GM21825 (cell line): ENCODE measurements around the gene BORCS8.
"Not testable (repeated sequence)": the region's sequence is repeated elsewhere in the genome, so short reads cannot be mapped to it uniquely, and the experiment has no call there.

Experiments used
- ATAC-seq: cut with Tn5 transposase; IDR thresholded peaks from one replicate; pipeline ENCODE4 v1.9.1; 2021; ENCODE audit warnings: mild to moderate bottlenecking, moderate library complexity; ENCODE audit not compliant: unreplicated experiment

Gene BORCS8

GRCh38 chr19:19185853-19186740 lies 5.9 kb downstream of the BORCS8 start:
- no peak for ATAC-seq

DNA sequence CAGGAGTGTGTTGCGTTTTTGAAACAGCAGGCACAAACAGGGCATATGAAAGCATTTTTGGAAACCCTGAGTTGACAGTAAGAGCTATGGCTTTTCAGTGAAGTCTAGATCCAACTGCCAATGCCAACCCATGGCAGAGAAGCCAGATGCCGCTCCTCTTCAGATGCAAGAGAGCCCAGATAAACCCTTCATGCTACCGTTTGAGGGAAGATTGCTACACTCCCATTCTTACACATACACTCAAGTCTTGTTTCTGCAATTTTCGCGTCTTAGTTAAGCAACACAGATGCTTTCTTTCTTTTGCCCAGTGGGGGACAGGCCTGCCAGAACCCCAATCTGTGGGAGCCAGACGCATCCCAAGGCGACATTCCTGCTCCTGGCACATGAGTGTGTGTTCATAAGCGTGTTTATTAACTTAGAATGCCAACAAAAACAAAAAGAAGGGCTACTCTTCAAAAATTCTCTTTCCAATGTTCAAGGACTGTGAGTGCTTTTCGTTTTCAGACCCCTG lies 10.4 kb downstream of the BORCS8 start:
- ATAC-seq = no peak

GRCh38 chr19:19179548-19180441 lies 12.2 kb downstream of the BORCS8 start:
- ATAC-seq = no peak

GRCh38 chr19:19176950-19177349 lies 15.0 kb downstream of the BORCS8 start:
- no peak for ATAC-seq

GRCh38 chr19:19173243-19173642 lies 18.7 kb downstream of the BORCS8 start:
- not testable (repeated sequence) for ATAC-seq

GRCh38 chr19:19171821-19172532 lies 20.0 kb downstream of the BORCS8 start:
- ATAC-seq = no peak

DNA sequence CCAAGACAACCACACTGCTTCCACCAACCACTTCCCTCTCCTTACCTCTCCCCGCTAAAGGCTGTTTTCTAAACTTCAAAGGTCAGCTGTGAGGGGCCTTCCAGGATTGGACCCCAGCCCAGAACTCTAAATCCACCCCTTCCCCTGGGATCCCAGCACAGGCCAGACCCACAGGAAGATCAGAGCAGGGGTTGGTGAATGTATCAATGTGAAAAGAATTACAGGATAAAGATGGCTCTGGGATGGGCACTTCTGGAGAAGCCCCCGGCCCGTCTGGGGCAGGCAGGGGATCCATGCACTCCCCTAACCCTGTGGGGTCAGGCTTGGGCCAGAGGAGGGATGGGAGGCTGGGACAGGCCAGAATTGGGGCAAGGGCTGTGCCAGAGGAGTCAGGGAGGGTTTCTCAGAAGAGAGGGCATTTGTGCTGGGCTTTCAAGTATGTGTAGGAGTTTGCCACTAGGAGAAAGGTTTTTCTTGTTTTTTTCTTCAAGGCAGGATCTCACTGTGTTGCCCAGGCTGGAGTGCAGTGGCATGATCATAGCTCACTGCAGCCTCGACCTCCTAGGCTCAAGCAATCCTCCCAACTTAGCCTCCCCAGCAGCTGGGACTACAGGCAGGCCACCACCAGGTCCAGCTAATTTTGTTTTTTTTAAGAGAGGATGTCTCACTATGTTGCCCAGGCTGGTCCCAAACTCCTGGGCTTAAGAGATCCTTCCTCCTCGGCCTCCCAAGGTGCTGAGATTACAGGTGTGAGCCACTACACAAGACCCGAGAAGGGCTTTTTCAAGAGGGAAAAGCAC lies 20.9 kb downstream of the BORCS8 start:
- no peak for ATAC-seq

DNA sequence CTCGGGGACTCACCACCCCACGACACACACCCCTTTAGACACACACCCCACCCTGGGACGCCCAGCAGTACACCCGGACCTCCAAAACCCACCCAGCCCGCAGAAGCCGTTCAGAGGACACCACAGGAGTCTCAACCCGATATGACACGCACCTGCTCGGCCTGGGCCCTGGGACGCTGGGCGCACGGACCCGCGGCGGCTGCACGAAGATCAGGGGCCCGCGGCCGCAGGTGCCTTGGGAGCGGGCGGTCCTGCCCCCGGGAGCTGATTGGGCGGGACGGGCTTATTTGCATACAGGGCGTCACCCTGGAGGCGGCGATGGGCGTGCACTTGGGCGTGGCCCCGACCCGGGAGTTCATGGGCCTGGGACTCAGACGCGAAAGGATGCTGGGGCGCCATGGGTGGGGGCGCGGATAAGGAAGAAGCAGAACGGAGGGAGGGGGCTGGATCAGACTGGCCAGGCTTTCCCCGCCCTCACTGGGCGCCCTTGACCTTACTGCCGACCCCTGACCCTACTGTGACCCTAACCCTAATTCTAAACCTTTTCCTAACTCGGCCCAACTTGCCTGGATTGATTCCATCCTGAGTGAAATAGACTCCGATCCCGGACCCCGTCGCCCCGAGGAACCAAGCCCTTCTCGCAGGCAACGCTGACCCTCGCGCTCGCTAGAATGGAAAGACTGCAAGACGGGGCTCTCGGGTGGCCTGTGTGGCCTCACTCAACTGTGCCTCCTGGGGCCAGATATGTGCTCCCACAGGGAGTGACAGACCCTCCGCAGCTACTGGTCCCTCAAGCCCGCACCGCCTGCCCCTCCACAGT lies 21.7 kb downstream of the BORCS8 start, which contains the start of gene MEF2B:
TSS of gene MEF2B (minus strand) at position 211 of the 820 bp plus-strand sequence. CDS start 19,528 bp downstream, outside the sequence.
- peak; percentile 78 for ATAC-seq

DNA sequence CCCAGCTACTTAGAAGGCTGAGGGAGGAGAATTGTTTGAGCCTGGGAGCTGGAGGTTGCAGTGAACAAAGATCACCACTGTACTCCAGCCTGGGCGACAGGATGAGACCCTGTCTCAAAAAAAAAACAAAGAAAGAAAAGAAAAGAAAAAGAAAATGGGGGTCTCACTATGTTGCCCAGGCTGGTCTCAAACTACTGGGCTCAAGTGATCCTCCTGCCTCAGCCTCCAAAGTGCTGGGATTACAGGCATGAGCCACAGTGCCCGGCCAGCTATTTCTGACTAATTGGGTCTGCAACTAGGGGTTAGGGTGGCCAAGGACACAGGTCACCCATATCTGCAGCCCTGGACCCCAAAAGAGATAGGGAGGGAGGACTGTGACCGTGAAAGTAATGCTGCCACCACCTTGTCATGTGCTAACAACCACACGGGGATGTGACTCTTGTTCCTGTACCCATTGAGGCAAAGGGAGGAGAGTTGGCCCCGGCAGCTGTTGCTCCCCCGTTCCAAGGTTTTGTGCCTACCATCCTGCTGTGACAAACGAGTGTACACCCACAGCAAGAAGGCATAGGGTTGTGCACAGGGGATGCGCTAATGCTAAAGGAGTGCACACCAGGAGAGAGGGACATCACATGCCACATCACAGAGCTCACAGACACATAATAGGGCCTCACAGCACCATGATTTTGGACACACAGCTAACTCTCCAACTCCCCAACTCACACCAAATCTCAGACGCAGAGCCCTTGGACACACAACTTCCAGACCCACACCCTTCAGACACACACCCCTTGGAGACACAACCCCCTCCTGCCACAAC lies 22.5 kb downstream of the BORCS8 start:
- no peak for ATAC-seq

GRCh38 chr19:19167612-19168011 lies 24.3 kb downstream of the BORCS8 start:
- no peak for ATAC-seq

- ATAC-seq = no peak
Measured at GRCh38 chr19:19165396-19165795, 26.6 kb downstream of the BORCS8 start.

GRCh38 chr19:19162495-19162894 lies 29.5 kb downstream of the BORCS8 start:
- ATAC-seq = no peak

DNA sequence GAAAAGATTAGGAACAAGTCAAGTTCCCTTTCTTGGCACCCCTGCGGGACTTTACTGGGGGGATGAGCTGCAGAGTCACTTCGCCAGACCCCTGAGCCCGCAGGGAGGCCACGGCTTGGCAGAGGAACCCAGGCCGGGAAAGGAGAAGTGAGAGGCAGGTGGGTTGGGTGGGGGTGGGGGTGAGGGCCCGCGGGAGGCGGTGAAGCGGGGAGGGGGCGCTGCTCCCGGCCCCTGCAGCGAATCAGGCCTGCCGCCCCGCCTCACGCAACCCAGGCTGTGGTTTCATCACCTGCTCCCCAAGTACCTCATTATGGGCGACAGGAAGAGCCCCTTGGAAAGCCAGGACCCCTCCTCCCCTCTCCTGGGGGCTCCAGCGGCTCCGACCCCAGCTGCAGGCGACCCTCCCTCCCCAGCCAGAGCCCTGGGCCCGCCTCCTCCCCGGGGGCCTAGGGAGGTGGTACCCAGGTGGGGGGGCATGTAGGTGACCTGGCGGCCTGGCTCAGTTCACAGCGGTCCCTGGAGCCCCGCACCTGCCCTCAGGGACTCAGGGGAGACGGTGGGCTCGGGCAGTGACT lies 31.4 kb downstream of the BORCS8 start:
- no peak for ATAC-seq

- no peak for ATAC-seq
Measured at GRCh38 chr19:19159534-19159933, 32.4 kb downstream of the BORCS8 start.

GRCh38 chr19:19157808-19158207 lies 34.1 kb downstream of the BORCS8 start:
- ATAC-seq = no peak

DNA sequence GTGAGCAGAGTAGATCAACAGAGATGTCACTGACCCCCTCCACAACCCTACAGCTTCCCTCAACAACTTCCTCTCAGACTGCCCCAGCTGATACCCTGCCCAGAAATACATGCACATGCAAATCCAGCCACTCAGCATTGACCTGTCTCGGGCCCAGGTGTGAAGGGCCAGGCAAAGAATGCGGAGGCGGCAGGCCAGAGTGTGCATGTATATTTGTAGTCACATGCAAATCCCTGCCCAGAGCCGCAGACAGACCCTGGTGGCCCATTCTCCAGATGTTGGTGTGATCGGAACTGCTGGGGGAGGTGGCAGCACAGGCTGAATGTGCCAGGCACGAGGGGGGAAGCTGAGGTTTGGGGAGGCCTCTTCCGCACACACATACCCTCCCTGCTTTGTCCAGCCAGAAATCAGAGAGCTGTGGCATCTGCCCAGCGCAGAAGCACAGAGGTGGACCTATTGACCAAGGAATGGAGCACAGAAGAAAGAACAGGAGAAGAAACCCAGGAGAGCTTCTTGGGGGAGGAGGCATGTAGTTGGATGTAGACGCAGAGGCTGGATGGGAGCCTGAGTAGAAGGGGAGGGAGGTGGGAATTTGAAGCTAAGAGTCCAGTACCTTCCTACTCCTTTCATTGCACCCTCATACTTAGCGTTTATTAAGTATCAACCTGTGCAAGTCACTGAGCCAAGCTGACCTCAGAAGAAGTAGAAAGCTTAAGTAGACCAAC lies 36.3 kb downstream of the BORCS8 start:
- peak; percentile 56 for ATAC-seq

GRCh38 chr19:19154768-19155494 lies 37.0 kb downstream of the BORCS8 start:
- no peak for ATAC-seq
